Ecto neural progenitor cell (in vitro differentiated cells): ENCODE data around the gene MTA2.
A peak's percentile ranks its signal among the peaks of the same experiment; 100 is the strongest.
"Not testable (repeated sequence)": the region's sequence is repeated elsewhere in the genome, so short reads cannot be mapped to it uniquely, and the experiment has no call there.

Source experiments
- DNase-seq: peaks from one replicate; pipeline ENCODE4 v3.0.0-alpha.2; 2018; ENCODE audit warnings: low spot score

The MTA2 gene

GRCh38 chr11:62566247-62566646, 35.4 kb downstream of the MTA2 start:
- DNase-seq, result no peak

- DNase-seq, result no peak
Measured at GRCh38 chr11:62565100-62565802, 36.4 kb downstream of the MTA2 start.

- not testable (repeated sequence) for DNase-seq
Measured at GRCh38 chr11:62561677-62562230, 39.9 kb downstream of the MTA2 start.

- DNase-seq, result peak; percentile 84
Measured at GRCh38 chr11:62560566-62561103, 41.0 kb downstream of the MTA2 start.

GRCh38 chr11:62559626-62560025, 42.0 kb downstream of the MTA2 start:
- DNase-seq, result not testable (repeated sequence)

GRCh38 chr11:62559204-62559603, 42.5 kb downstream of the MTA2 start:
- DNase-seq, result no peak

GRCh38 chr11:62558669-62559068, 43.0 kb downstream of the MTA2 start:
- no peak for DNase-seq

GRCh38 chr11:62556875-62557631, 44.6 kb downstream of the MTA2 start:
- DNase-seq, result no peak

GRCh38 chr11:62556108-62556874, 45.4 kb downstream of the MTA2 start:
- peak; percentile 84 for DNase-seq

- no peak for DNase-seq
Measured at GRCh38 chr11:62555464-62556107, 46.1 kb downstream of the MTA2 start.

- peak; percentile 58 for DNase-seq
Measured at GRCh38 chr11:62554387-62555167, 47.1 kb downstream of the MTA2 start.

GRCh38 chr11:62553839-62554361, 47.8 kb downstream of the MTA2 start:
- no peak for DNase-seq

- DNase-seq, result peak; percentile 73
Measured at GRCh38 chr11:62553080-62553838, 48.4 kb downstream of the MTA2 start.

- peak; percentile 55 for DNase-seq
Measured at GRCh38 chr11:62552485-62553079, 49.1 kb downstream of the MTA2 start.

- DNase-seq, result not testable (repeated sequence)
Measured at GRCh38 chr11:62550478-62550877, 51.2 kb downstream of the MTA2 start.

GRCh38 chr11:62548545-62549335, 52.9 kb downstream of the MTA2 start:
- DNase-seq, result no peak

- peak; percentile 54 for DNase-seq
Measured at GRCh38 chr11:62547691-62548281, 53.9 kb downstream of the MTA2 start.
